Measurements from ENCODE around the gene SLC9B1.
"Not testable (repeated sequence)": the region's sequence is repeated elsewhere in the genome, so short reads cannot be mapped to it uniquely, and the experiment has no call there.

Gene SLC9B1

DNA sequence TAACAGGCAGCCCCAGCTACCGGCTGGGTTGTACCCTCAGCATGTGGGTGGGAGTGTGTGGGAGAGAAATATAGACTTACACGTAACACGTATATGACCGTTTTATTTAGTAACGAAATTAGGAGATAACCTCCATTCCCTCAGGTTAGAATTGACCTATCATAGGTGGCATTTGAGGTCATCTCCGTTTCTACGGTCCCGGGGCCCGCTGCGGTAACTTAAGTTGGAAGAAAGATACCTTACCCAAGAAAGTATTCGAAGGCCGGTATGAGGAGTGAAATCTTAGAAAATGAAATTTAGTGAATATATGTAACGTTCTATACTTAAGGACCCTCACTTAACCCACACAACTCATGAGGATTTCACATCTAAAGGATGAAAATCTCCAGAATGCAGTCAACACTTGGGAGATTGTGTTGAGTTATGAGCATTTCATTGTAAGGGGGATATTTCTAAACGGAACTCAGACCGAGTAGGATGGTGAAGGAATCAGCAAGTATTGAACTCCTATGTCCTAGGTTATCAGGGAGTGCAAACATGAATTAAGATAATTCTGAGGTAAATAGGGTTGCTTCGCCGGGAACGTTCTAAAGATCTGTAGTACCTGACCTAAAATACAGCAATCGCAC lies 149.8 kb downstream of the SLC9B1 start:
- TF ChIP-seq, protein P1, sequence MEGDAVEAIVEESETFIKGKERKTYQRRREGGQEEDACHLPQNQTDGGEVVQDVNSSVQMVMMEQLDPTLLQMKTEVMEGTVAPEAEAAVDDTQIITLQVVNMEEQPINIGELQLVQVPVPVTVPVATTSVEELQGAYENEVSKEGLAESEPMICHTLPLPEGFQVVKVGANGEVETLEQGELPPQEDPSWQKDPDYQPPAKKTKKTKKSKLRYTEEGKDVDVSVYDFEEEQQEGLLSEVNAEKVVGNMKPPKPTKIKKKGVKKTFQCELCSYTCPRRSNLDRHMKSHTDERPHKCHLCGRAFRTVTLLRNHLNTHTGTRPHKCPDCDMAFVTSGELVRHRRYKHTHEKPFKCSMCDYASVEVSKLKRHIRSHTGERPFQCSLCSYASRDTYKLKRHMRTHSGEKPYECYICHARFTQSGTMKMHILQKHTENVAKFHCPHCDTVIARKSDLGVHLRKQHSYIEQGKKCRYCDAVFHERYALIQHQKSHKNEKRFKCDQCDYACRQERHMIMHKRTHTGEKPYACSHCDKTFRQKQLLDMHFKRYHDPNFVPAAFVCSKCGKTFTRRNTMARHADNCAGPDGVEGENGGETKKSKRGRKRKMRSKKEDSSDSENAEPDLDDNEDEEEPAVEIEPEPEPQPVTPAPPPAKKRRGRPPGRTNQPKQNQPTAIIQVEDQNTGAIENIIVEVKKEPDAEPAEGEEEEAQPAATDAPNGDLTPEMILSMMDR (IDR thresholded peaks at IDR 0.05; ENCODE audit: low read depth, low read length, missing control alignments), result no peak
- Histone ChIP-seq H3K27me3 (replicated peaks) (no peaks in the 10 kb centered on the region), H3K36me3 (replicated peaks) (peaks cover 3% of the 10 kb centered on the region), H3K4me3 (ENCODE audit: low read depth, low read length) (peak overlapping the region; percentile 79), H3K27ac (peak overlapping the region; percentile 89)
- in situ Hi-C loops (cut with HindIII; ENCODE audit: low pct_ligation_motif_present, low sequenced_read_pairs), result no loop called here
- DNase-seq, result no peak

DNA sequence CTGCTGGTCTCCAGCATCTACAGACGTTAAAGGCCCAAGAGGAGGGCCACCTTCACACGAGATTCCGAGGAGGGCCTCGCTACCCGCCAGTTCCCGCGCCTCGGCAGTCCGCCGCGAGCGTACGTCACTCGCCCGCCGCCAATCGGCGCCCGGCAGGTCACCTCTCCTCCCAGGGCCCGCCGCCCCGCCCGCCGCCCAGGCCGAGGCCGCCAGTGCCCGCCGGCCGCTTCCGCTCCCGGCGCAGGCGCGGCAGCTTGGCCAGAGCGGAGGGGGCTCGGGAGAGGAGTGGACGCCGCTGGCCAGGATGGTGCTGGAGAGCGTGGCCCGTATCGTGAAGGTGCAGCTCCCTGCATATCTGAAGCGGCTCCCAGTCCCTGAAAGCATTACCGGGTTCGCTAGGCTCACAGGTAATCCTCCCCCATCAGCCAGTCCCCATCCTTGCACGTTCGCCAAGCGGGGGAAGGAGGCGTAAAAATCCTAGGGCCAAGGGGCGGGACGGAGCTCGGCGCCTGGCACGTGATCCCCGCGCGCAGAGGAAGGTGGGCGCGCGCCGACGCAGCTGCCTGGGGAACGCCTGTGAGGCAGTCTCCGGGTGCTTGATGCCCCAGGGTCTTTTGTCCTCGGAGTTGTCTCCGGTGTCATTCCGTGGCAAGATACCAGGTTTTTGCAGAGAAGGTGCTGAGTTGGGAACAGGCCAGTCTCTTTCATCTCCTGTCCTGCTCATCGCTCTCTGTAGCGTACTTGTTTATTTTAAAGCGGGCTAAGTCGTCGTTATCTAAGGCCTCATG lies 150.5 kb downstream of the SLC9B1 start, which contains the start of gene CISD2:
Gene CISD2 (plus strand): TSS at position 212 of the 788 bp plus-strand sequence. CDS start 93 bp downstream, at position 305.
- Histone ChIP-seq H3K4me3 (ENCODE audit: low read depth, low read length) (peak within 1 kb of the TSS; percentile 79), H3K36me3 (replicated peaks) (no peaks in the 10 kb centered on the region), H3K27me3 (replicated peaks) (no peaks in the 10 kb centered on the region), H3K27ac (peak within 1 kb of the TSS; percentile 89)
- peak; percentile 87 for DNase-seq
- TF ChIP-seq, protein P1 (IDR thresholded peaks at IDR 0.05; ENCODE audit: low read depth, low read length, missing control alignments), result no peak
- in situ Hi-C loops (cut with HindIII; ENCODE audit: low pct_ligation_motif_present, low sequenced_read_pairs), result no loop called here

DNA sequence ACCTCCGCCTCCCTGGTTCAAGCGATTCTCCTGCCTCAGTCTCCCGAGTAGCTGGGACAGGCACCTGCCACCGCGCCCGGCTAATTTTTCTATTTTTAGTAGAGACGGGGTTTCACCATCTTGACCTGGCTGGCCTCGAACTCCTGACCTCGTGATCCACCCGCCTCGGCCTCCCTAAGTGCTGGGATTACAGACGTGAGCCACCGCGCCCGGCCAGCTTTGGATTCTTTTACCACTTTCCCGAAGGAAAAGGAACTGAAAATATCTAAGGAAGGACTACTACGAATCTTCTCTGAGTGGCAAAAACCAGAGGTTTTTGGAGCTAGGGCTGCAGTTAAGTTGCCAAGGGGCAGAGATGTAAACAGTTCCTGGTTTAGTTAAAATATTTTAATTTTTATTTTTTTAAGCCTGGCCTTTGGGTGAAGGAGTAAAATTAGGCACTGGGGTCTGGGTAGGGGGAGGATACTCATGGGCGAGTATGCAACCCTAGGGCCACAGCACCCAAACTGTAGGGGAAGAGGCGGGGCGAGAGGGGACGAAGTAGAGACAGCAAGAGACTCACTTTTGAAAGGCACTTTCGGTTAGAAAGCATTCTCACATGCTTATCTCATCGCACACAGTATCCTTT lies 151.2 kb downstream of the SLC9B1 start:
- TF ChIP-seq, protein P1 (IDR thresholded peaks at IDR 0.05; ENCODE audit: low read depth, low read length, missing control alignments), result no peak
- DNase-seq, result no peak

DNA sequence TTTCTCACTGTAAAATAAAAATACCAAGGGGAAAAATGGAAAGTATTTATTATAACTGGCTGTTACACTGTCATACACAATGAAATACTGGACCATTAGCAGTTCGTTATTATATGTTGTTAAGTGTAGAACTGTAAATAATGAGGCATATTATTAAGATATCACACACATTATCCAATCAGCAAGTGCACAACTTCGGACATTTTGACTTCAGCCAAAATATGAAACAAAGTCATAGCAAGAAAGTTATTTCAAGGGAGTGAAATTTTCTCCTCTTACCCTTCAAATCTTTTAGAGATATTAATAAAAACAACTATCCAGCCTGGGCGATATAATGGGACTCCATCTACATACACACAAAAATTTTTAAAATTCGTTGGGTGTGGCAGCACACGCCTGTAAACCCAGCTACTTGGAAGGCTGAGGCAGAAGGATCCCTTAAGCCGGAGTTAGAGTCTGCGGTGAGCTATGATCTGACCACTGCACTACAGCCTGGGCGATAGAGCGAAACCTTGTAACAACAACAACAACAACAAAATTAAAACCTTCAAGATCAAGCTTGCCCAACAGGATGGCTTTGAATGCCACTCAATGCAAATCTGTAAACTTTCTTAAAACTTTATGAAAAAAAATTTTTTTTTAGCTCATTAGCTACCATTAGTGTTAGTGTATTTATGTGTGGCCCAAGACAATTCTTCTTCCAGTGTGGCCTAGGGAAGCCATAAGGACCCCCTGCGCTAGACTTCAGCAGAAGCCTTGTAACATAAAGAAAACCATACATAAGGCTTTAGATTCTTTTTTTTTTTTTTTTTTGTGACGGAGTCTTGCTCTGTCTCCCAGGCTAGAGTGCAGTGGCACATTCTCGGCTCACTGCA lies 152.0 kb downstream of the SLC9B1 start:
- H3K4me3 ChIP-seq (ENCODE audit: low read depth, low read length), result peak overlapping the region; percentile 79
- DNase-seq, result no peak
- TF ChIP-seq, protein P1 (IDR thresholded peaks at IDR 0.05; ENCODE audit: low read depth, low read length, missing control alignments), result no peak
- in situ Hi-C loops (cut with HindIII; ENCODE audit: low pct_ligation_motif_present, low sequenced_read_pairs), result no loop called here
- no peaks in the 10 kb centered on the region for H3K27me3 ChIP-seq (replicated peaks)
- no peaks in the 10 kb centered on the region for H3K36me3 ChIP-seq (replicated peaks)
- peak overlapping the region; percentile 89 for H3K27ac ChIP-seq

More for the DNA sequence above, 151.2 kb downstream of the SLC9B1 start:
- in situ Hi-C loops (cut with HindIII; ENCODE audit: low pct_ligation_motif_present, low sequenced_read_pairs), result no loop called here
- H3K27me3 ChIP-seq (replicated peaks), result no peaks in the 10 kb centered on the region
- H3K4me3 ChIP-seq (ENCODE audit: low read depth, low read length), result peak overlapping the region; percentile 79
- H3K36me3 ChIP-seq (replicated peaks), result no peaks in the 10 kb centered on the region
- H3K27ac ChIP-seq, result peak overlapping the region; percentile 89

DNA sequence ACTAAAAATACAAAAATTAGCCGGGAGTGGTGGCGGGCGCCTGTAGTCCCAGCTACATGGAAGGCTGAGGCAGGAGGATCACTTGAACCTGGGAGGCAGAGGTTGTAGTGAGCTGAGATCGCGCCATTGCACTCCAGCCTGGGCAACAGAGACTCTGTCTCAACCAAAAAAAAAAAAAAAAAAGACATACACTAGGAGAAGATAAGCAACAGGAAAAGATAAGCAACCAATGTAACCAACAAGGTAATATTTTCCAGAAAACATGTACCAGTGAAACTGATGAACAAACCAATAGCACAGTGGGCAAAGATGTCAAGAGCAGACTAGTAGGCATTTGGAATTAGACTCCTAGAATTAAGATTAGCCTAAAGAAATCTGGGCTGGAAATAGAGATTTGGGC lies 154.2 kb downstream of the SLC9B1 start:
- H3K27ac ChIP-seq; H3K36me3 ChIP-seq (replicated peaks); DNase-seq; H3K4me3 ChIP-seq (ENCODE audit: low read depth, low read length); in situ Hi-C loops (cut with HindIII; ENCODE audit: low pct_ligation_motif_present, low sequenced_read_pairs); H3K27me3 ChIP-seq (replicated peaks): not testable (repeated sequence)
